H1 (cell line): Measurements from ENCODE around the gene SLC32A1.

Experiments
- CEBPB ChIP-seq: IDR thresholded peaks from 2 replicates; pipeline ENCODE4 v1.6.1; 2012; ENCODE audit warnings: low read depth, low read length
- JUND ChIP-seq: IDR thresholded peaks from 2 replicates; pipeline ENCODE4 v1.6.1; 2011; ENCODE audit warnings: mild to moderate bottlenecking, improper control_type of control experiment, low read length
- POLR2A ChIP-seq, 2 experiments: IDR thresholded peaks; 1 replicate in 1 of 2; 2 replicates in 1 of 2; pipeline ENCODE4 v1.6.1; 2011; ENCODE audit warnings: low read depth in 2 of 2, low read length in 2 of 2, mild to moderate bottlenecking in 2 of 2; ENCODE audit errors: control extremely low read depth in 1 of 2

- TF ChIP-seq POLR2A (IDR thresholded peaks at IDR 0.05; ENCODE audit: control extremely low read depth in 1 of 2, low read depth in 2 of 2, low read length in 2 of 2) = no peak
- no peak for TF ChIP-seq CEBPB
- TF ChIP-seq JUND = no peak
Measured at GRCh38 chr20:38730167-38730988, 6.1 kb downstream of the SLC32A1 start.
